ENCODE results near the gene RIC3.
"Not testable (repeated sequence)": the region's sequence is repeated elsewhere in the genome, so short reads cannot be mapped to it uniquely, and the experiment has no call there.

RIC3 gene

GRCh38 chr11:8192016-8192895, 23.4 kb upstream of the RIC3 start:
- no peak for DNase-seq (ENCODE audit: low read depth in 1 of 2, low spot score in 1 of 2)

GRCh38 chr11:8190431-8190830, 21.6 kb upstream of the RIC3 start:
- no peak for DNase-seq (ENCODE audit: low read depth in 1 of 2, low spot score in 1 of 2)

- DNase-seq (ENCODE audit: low read depth in 1 of 2, low spot score in 1 of 2): no peak
These were observed 17.6 kb upstream of the RIC3 start for GRCh38 chr11:8186429-8186828.

GRCh38 chr11:8183111-8183510, 14.3 kb upstream of the RIC3 start:
- DNase-seq (ENCODE audit: low read depth in 1 of 2, low spot score in 1 of 2): no peak

- no peak for DNase-seq (ENCODE audit: low read depth in 1 of 2, low spot score in 1 of 2)
These were observed 11.6 kb upstream of the RIC3 start for GRCh38 chr11:8180469-8180868.

- no peak for DNase-seq (ENCODE audit: low read depth in 1 of 2, low spot score in 1 of 2)
These were observed 9.5 kb upstream of the RIC3 start for GRCh38 chr11:8178297-8178696.

- DNase-seq (ENCODE audit: low read depth in 1 of 2, low spot score in 1 of 2): no peak
These were observed 8.3 kb upstream of the RIC3 start for GRCh38 chr11:8177136-8177535.

- no peak for DNase-seq (ENCODE audit: low read depth in 1 of 2, low spot score in 1 of 2)
These were observed 1.0 kb downstream of the RIC3 start for GRCh38 chr11:8167796-8168195.

GRCh38 chr11:8164746-8165145, 4.1 kb downstream of the RIC3 start:
- no peak for DNase-seq (ENCODE audit: low read depth in 1 of 2, low spot score in 1 of 2)

- DNase-seq (ENCODE audit: low read depth in 1 of 2, low spot score in 1 of 2): not testable (repeated sequence)
These were observed 7.1 kb downstream of the RIC3 start for GRCh38 chr11:8161627-8162304.

GRCh38 chr11:8156877-8157276, 11.9 kb downstream of the RIC3 start:
- no peak for DNase-seq (ENCODE audit: low read depth in 1 of 2, low spot score in 1 of 2)

GRCh38 chr11:8149726-8150125, 19.1 kb downstream of the RIC3 start:
- no peak for DNase-seq (ENCODE audit: low read depth in 1 of 2, low spot score in 1 of 2)

- no peak for DNase-seq (ENCODE audit: low read depth in 1 of 2, low spot score in 1 of 2)
These were observed 30.3 kb downstream of the RIC3 start for GRCh38 chr11:8138526-8138925.

GRCh38 chr11:8127447-8127846, 41.4 kb downstream of the RIC3 start:
- DNase-seq (ENCODE audit: low read depth in 1 of 2, low spot score in 1 of 2): no peak

- no peak for DNase-seq (ENCODE audit: low read depth in 1 of 2, low spot score in 1 of 2)
These were observed 42.1 kb downstream of the RIC3 start for GRCh38 chr11:8126649-8127289.

- no peak for DNase-seq (ENCODE audit: low read depth in 1 of 2, low spot score in 1 of 2)
These were observed 46.6 kb downstream of the RIC3 start for GRCh38 chr11:8122173-8122764.

- no peak for DNase-seq (ENCODE audit: low read depth in 1 of 2, low spot score in 1 of 2)
These were observed 57.2 kb downstream of the RIC3 start for GRCh38 chr11:8111636-8112035.

GRCh38 chr11:8110396-8110795, 58.4 kb downstream of the RIC3 start:
- no peak for DNase-seq (ENCODE audit: low read depth in 1 of 2, low spot score in 1 of 2)

GRCh38 chr11:8109675-8110074, 59.1 kb downstream of the RIC3 start:
- no peak for DNase-seq (ENCODE audit: low read depth in 1 of 2, low spot score in 1 of 2)

GRCh38 chr11:8108421-8108820, 60.4 kb downstream of the RIC3 start:
- no peak for DNase-seq (ENCODE audit: low read depth in 1 of 2, low spot score in 1 of 2)

GRCh38 chr11:8107642-8108041, 61.2 kb downstream of the RIC3 start:
- DNase-seq (ENCODE audit: low read depth in 1 of 2, low spot score in 1 of 2): no peak

GRCh38 chr11:8106679-8107078, 62.1 kb downstream of the RIC3 start:
- DNase-seq (ENCODE audit: low read depth in 1 of 2, low spot score in 1 of 2): no peak
